Activated naive CD4-positive, alpha-beta T cell treated with anti-CD3 and anti-CD28 coated beads, Interleukin-2, amount 10 ng/mL, durations not matched to agents 7 days and 5 days (primary cell): ENCODE data around the gene SVOP.
"Not testable (repeated sequence)": the region's sequence is repeated elsewhere in the genome, so short reads cannot be mapped to it uniquely, and the experiment has no call there.

ENCODE experiments used
- CTCF ChIA-PET: fragments of 350-600 bp; sonication (Branson Sonifier 250); formaldehyde crosslinking; loops from one replicate; lab custom pipeline; 2021; ENCODE audit warnings: antibody characterized with exemption; lab: Charles Lee
- DNase-seq: peaks from one replicate; pipeline ENCODE4 v3.0.0-alpha.2; 2020
- H3K27ac Mint-ChIP-seq: one replicate; pipeline ENCODE4 v1.8.0; 2021; ENCODE audit warnings: mild to moderate bottlenecking, moderate library complexity, mixed read lengths
- H3K27me3 Mint-ChIP-seq: one replicate; pipeline ENCODE4 v1.8.0; 2021; ENCODE audit warnings: mild to moderate bottlenecking, mixed read lengths
- H3K36me3 Mint-ChIP-seq: one replicate; pipeline ENCODE4 v1.8.0; 2021; ENCODE audit warnings: mixed read lengths
- H3K4me1 Mint-ChIP-seq: one replicate; pipeline ENCODE4 v1.8.0; 2021; ENCODE audit warnings: mixed read lengths
- H3K4me3 Mint-ChIP-seq: one replicate; pipeline ENCODE4 v1.8.0; 2021; ENCODE audit warnings: mild to moderate bottlenecking, moderate library complexity, mixed read lengths
- H3K9me3 Mint-ChIP-seq: one replicate; pipeline ENCODE4 v1.8.0; 2021; ENCODE audit warnings: mixed read lengths

SVOP gene

GRCh38 chr12:108859923-108860291 is 161.0 kb downstream of the SVOP start:
- Mint-ChIP-seq H3K27me3 (peaks cover 19% of the 10 kb centered on the region), H3K9me3 (peaks cover 3% of the 10 kb centered on the region), H3K4me1 (peaks cover 56% of the 10 kb centered on the region), H3K36me3 (peaks cover 8% of the 10 kb centered on the region), H3K4me3 (no peak overlapping the region), H3K27ac (no peak overlapping the region)
- CTCF ChIA-PET: no interaction called here
- DNase-seq: no peak

DNA sequence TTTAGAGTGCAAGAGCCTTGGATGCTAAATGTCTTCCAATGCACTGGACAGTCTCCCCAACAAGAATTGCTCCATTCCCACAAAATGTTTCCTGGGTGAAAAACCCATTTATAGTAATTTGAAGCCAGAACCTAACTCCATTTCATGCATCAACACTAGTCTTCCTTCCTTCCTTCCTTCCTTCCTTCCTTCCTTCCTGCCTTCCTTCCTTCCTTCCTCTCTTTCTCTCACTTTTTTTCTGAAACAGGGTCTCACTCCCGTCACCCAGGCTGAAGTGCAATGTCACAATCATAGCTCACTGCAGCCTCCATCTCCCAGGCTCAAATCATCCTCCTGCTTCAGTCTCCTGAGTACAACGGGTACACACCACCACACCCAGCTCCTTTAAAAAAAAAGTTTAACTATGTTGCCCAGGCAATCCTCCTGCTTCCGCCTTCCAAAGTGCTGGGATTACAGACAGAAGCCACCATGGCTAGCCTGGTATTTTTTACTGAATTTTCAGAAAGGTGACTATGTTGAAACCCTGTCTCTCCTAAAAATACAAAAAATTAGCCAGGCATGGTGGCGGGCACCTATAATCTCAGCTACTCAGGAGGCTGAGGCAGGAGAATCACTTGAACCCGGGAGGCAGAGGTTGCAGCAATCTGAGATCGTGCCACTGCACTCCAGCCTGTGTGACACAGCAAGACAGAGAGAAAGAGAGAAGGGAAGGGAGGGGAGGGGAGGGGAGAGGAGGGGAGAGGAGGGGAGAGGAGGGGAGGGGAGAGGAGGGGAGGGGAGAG is 161.5 kb downstream of the SVOP start:
- Mint-ChIP-seq H3K4me1 (peaks cover 58% of the 10 kb centered on the region), H3K27ac (peak overlapping the region; percentile 26), H3K27me3 (peaks cover 19% of the 10 kb centered on the region), H3K36me3 (peaks cover 14% of the 10 kb centered on the region), H3K4me3 (peak overlapping the region; percentile 85)
- CTCF ChIA-PET, H3K9me3 Mint-ChIP-seq, DNase-seq: not testable (repeated sequence)

GRCh38 chr12:108858311-108859074 is 162.4 kb downstream of the SVOP start:
- Mint-ChIP-seq H3K27me3 (peaks cover 19% of the 10 kb centered on the region), H3K4me1 (peaks cover 63% of the 10 kb centered on the region), H3K36me3 (peaks cover 17% of the 10 kb centered on the region), H3K27ac (peak overlapping the region; percentile 87), H3K9me3 (peaks cover 3% of the 10 kb centered on the region), H3K4me3 (peak overlapping the region; percentile 85)
- DNase-seq: no peak
- CTCF ChIA-PET: interaction anchor here (1.1 to 1.2 kb wide), 2 partner anchors 55 to 234 kb away, joined by 4 to 5 read pairs; partner anchors contain the start of gene ALKBH2
